Left cardiac atrium (tissue), 4 donors: ENCODE data around the gene FETUB. TPM values are rescaled to one million over a fixed set of nuclear protein-coding genes. Genes with fewer than 3 reads are reported as not detected.
"Not testable (repeated sequence)": the region's sequence is repeated elsewhere in the genome, so short reads cannot be mapped to it uniquely, and the experiment has no call there.

Experiments used
- ATAC-seq, 2 donors: fragments of 200-7000 bp; cut with Tn5 transposase; one replicate each; pipeline ENCODE4 v1.9.1; 2020; ENCODE audit warnings: mild to moderate bottlenecking in 2 of 2, moderate library complexity in 2 of 2
- DNase-seq: peaks from one replicate; pipeline ENCODE4 v3.0.0-alpha.2; 2020
- intact Hi-C, 2 donors: fragments of 100-400 bp; cut with DNase I; formaldehyde crosslinking; loops; one replicate each; pipeline versions ENCODE4 v1.14.1 to v1.15.1; 2022 to 2023
- total RNA-seq, 2 donors: library from RNA; stranded (reverse); fragmentation: NEBNext Ultra II Directional; extraction: Animal tissue kit (Norgen Biotek cat#: 25700); gene quantifications; one replicate each; pipeline ENCODE4 v1.2.1, GENCODE V29; 2021
- donor health status: DM: no; HTN: yes; CAD: no.
- donor health status: DM: no; HTN: yes; CAD: no; lungs with severe emphysema.
- donor health status: DM: yes; HTN: yes; CAD: no.
- donor health status: Dilated cardiomyopathy.

The FETUB gene
- total RNA-seq, 2 donors from 2014 or later: not detected

DNA sequence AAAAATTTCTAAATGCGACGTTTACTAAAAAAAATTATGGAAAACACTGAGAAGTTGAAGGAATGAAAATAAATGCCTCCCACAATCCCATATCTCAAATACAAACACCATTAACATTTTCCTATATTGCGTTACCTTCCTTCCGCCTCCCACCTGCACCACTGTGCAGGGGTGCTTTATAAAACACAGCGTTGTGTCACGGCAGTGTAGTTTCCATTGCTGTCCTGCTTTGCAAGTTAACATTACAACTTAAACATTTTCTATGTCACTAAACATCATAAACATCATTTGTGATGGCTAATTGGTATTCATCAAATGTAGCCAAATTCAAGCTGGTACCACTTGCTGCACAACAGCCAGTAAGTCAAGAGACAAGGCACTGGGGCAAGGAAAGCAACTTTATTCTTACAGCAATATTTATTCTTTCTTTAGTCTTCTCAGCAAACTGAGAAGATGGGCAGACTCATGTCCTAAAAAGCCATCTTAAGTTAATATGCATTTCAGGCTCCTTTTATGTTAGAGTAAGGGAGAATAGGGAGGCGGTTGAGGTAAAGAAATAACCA lies 12.3 kb upstream of the FETUB start:
- intact Hi-C loops: no loop called here
- ATAC-seq: no peak

DNA sequence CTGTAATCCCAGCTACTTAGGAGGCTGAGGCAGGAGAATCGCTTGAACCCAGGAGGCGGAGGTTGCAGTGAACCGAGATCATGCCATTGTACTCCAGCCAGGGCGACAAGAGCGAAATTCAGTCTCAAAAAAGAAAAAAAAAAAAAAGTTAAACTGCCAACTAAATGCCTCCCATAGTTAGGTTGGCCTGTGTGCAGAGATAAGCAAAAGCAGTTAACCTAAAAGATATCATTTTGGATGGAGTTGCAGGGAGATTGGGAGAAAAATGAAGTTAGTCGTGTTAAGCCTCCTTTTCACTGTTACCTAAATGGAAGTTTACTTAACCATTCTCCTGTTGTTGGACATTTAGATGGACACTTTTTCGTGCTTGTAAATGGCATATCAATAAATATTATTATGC lies 11.4 kb upstream of the FETUB start:
- ATAC-seq (no peak), DNase-seq (no peak)
- intact Hi-C loops: no loop called here

More for the DNA sequence above, 12.3 kb upstream of the FETUB start:
- DNase-seq: no peak

DNA sequence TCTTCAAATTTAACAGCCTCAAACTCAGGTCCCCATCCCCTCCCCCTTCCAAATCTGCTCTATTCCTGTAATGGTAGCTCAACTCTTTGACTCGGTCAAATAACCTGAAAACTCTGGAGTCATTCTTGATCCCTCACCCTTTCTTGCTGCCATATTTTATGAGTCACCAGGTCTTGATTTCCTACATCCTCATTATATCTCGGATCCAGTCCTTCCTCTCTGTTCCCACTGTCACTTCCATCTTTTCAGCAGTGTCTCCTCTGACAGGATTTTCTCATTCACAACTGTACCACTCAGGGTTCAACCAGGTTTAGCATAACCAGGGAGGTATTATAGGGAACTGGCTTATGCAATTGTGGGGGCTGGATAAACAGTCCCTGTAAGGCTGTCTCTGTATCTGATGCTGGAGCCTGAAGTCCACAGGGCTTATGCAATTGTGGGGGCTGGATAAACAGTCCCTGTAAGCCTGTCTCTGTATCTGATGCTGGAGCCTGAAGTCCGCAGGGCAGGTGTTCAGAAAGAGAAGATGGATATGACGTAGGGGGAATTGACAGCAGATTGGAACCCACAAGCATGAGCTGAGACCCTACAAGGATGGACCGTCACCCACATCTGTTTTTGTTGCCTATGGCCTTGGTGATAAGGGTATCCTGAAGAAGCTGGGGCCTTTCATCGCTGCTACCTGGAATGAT lies 9.1 kb upstream of the FETUB start:
- no peak for DNase-seq
- intact Hi-C loops: no loop called here
- ATAC-seq: no peak

DNA sequence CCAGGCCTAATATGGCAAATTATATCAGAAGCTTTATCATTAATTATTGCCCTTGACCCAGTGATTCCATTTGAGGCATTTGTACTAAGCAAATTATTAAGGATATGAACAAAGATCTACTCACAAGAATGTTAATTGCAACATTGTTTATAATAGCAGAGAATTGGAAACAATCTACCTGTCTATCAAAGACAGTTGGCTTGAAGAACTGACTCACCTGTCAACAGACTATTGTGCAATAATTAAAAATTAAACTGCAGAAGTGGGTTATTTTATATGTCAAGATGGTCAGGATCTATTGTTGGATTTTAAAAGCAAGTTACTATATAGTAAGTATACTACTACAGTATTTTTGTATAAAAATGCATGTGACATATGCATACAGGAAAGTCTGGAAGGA lies 6.7 kb upstream of the FETUB start:
- intact Hi-C loops: no loop called here
- no peak for DNase-seq
- no peak for ATAC-seq

DNA sequence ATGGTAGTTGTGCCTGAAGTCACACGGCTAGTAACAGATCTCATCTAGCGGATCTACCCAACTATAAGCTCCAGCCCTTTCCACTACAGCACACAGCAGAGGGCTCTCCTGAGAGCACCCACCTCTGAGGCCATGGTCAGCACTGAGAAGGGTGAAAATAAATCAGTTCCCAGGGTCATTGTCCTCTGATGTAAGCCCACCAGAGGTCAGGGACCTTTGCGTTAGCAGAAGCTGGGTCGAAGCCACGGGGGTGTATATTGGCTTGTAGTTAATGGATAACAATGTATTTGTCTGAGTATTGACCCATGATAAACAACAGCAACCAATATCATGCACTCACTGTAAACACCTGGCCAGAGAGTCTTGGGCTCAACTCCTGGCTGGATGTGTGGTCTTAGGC lies 6.0 kb upstream of the FETUB start:
- DNase-seq, intact Hi-C loops, ATAC-seq: not testable (repeated sequence)

DNA sequence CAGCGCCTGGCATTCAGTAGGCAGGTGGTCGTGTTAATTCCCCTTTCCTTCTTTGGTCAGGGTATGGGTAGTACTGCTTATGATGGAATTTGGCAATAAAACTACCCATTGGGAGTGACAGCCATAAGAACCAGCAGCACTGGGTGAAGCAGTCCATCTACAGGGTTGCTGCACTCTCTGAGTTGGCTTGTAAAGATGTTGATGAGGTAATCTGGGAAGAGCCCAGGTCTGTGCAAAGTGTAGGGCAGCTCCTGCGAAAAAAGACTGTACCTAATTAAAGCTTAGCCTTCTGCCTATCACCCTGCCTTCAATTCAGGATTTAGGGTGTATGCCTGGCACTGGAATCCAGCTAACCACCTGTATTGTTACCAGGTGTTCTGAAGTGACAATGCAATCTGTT lies 4.7 kb upstream of the FETUB start:
- intact Hi-C loops: no loop called here
- ATAC-seq (no peak), DNase-seq (no peak)

DNA sequence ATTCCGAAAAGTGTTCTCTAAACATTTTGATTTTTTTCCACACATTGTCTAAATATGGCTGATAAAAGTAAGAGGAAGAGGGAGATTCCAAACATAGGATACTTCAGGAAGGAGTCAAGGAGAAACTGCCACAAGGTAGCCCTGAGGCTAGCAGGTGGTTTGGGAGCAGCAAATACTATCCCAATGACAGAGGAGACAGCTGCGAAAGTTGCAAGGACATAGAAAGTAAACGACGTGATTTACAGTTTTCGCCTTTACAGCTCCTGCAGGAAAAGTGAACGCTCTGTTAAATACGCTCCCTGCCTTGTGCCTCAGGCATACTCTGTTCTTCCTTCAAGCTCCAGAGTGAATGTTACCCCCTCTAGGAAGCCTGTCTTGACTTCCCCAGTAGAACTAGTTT lies 3.7 kb upstream of the FETUB start:
- DNase-seq: no peak
- ATAC-seq: no peak
- intact Hi-C loops: no loop called here

DNA sequence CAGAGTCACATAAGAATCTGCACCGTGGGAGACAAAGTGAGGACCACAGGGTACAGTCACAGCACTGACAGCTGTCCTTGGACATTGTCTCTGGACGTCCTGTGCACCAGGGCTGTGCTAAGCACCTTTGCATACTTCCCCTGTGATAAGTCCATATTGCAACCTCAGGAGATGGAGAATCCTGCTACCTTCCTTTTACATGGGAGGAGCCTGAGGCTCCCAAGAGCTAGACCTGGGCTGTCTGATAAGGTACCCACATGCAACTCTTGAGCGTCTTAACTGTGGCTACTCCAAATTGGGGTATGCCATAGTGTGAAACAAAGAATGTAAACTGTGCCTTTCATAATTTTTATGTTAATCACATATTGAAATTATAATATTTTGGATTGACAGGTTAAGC lies 2.5 kb upstream of the FETUB start:
- ATAC-seq: no peak
- no peak for DNase-seq
- intact Hi-C loops: no loop called here

DNA sequence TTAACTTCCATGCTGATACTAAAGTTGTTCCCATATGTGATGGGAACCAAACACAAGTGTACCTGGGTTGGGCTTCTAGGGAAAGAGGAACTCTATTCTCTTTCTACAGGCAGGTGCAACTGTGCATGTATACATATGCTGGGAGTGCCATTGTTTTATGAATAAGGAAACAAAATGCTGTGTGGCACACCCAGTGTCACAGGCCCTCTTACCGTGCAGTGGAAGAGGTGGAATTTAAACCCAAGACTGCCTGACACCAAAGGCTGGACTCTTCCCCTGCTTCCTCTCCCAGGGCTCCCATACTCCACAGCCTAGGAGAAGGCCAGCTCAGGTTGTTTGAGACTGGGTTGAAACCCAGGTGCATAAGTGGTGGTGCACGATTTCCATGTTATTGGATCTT lies 1.9 kb upstream of the FETUB start:
- no peak for ATAC-seq
- intact Hi-C loops: no loop called here
- no peak for DNase-seq

DNA sequence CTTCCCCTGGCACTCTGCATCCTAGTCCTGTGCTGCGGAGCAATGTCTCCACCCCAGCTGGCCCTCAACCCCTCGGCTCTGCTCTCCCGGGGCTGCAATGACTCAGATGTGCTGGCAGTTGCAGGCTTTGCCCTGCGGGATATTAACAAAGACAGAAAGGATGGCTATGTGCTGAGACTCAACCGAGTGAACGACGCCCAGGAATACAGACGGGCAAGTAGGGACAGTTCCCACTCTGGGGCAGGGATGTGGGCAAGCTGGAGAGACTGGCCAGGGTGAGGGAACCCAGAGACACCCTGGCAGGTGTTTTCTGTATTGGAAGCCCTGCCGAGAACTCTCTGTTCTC lies 247 bp downstream of the FETUB start:
- intact Hi-C loops: no loop called here
- DNase-seq: no peak
- peak; percentile 69 to 73 for ATAC-seq

DNA sequence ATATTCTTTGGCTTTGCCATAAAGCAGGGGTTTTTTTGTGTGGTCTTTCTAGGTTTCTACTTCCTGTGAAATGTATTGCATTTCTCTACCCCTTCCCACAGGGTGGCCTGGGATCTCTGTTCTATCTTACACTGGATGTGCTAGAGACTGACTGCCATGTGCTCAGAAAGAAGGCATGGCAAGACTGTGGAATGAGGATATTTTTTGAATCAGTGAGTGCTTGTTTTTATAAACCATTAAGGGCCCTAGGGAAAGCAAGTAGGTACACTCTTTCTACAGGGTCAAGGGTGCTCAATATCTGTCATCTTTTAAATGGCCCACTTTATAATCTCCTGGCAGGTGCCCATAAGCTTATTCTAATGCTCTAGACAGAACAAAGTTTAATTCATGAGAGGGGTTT lies 730 bp downstream of the FETUB start:
- DNase-seq (no peak), ATAC-seq (no peak)
- intact Hi-C loops: no loop called here

DNA sequence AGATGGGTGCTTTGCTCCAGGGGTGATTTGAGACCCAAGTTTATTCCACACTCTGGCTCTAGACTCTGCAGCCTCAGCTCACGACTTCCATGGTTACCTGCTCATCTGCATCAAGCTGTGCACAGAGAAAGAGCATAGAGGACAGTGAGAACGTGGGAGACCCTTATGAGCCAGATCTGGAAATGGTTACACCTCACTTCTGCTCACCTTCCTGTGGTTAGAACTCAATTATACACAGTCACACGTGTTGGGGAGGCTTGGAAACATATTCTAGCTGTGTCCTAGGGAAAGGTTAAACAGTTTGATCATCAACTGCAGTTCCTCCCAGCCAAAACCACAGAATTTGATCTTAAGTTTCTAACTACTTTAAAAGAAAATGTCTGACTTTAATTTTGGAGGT lies 1.8 kb downstream of the FETUB start:
- no peak for ATAC-seq

DNA sequence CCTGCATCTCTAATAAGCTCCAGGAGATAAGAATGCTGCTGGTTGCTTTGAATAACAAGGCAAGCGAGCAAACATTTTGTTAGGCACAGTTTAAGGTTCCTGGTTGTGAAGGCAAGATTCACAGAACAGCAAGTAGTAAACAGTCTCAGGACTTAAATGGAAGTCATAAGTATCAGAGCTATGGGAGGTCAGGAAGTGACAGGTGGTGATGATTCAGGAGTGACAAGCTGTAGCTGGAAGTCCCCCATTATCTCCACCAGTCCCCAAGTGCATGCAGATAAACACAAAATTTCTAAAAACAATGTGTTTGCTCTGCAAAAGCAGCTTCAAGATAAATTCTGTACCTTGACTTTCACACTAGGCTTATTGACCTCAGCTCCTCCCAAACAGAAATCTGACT lies 3.3 kb downstream of the FETUB start:
- ATAC-seq (no peak), DNase-seq (no peak)
- intact Hi-C loops: no loop called here

More for the DNA sequence above, 1.8 kb downstream of the FETUB start:
- intact Hi-C loops: no loop called here
- no peak for DNase-seq

DNA sequence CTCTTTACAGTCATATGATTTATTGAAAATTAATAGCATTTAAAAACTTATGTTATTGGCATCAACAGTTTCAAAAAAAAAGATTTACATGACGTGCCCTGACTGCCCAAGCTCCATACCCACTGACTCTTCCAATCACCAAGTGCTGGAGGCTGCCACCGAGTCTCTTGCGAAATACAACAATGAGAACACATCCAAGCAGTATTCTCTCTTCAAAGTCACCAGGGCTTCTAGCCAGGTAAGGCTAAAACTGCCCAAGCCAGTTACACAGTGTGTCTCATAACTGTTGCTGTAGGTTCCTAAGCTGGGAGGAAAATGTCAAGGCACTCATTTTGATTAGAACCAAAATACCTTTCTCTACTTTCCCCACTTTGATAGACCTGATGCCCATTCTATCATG lies 4.5 kb downstream of the FETUB start:
- intact Hi-C loops: no loop called here
- DNase-seq (no peak), ATAC-seq (no peak)

DNA sequence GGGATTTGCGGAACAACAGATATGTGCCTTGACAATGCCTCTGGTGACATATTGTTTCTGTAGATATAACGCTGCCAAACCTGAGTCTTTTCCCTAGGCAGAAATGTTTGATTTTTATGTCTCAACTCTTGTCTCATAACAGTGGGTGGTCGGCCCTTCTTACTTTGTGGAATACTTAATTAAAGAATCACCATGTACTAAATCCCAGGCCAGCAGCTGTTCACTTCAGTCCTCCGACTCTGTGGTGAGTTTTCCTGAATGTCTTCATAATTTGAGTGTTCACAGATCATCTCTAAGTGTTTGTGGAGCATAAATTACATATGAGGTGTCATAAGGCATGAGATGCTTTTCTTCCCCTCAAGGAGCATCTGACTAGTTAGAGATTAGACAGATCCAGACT lies 5.9 kb downstream of the FETUB start:
- DNase-seq (no peak), ATAC-seq (no peak)
- intact Hi-C loops: no loop called here

DNA sequence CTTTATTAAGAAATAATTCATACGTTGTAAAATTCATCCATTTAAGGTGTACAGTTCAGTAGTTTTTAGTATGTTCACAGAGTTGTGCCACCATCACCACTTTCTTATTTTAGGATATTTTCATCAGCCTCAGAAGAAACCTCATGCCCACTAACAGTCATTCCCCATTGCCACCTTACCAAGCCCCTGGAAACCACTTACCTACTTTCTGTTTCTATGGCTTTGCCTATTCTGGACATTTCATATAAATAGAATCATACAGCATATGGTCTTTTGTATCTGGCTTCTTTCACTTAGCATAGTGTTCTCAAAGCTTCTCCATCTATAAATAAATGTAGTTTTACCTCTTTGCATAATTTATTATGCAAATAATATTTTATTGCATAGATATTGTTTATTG lies 6.6 kb downstream of the FETUB start:
- ATAC-seq: no peak

DNA sequence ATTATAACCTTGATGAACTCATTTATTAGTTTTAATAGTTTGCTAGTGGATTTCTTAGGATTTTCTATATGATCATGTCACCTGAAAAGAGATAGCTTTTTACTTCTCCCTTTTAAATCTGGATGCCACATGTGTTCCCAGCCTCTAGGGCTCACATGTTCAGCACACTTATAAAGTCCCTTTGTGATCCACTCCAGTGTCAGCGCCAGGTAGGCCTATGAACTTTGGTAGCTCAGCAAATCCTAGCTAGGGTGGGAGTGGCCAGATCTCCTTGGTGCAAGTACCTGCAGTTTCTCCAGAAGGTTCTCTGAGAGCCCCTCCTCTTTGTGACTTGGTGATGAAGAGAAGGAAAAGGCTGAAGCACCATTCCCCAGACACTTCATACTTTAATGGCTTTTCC lies 8.7 kb downstream of the FETUB start:
- ATAC-seq (no peak), DNase-seq (no peak)
- intact Hi-C loops: no loop called here

More for the DNA sequence above, 6.6 kb downstream of the FETUB start:
- DNase-seq: no peak
- intact Hi-C loops: no loop called here

DNA sequence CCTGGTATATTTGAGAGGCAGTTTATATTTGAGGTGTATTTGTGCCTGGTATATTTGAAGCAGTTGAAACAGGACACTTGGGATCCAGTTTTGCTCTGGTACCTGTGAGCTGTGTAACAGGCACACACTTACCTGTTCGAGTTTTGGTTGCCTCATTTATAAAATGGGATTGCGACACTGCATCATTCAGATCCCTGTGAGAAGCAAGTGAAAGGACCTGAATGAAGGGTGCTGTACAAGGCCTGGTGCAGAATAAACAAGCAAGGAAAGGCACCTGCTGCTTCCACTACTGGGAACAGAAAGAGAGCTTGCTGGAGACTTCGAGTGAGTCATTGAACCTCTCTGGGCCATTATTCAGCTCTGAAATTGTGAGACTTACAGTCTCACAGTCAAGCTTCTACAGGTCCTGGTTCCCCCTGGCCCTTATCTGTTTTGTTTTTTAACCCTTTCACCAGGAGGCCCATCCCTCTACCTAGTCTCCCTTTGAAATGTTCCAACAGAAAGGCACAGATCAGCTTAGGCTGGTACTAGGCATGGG lies 11.5 kb downstream of the FETUB start:
- no peak for ATAC-seq
- intact Hi-C loops: no loop called here
- no peak for DNase-seq

DNA sequence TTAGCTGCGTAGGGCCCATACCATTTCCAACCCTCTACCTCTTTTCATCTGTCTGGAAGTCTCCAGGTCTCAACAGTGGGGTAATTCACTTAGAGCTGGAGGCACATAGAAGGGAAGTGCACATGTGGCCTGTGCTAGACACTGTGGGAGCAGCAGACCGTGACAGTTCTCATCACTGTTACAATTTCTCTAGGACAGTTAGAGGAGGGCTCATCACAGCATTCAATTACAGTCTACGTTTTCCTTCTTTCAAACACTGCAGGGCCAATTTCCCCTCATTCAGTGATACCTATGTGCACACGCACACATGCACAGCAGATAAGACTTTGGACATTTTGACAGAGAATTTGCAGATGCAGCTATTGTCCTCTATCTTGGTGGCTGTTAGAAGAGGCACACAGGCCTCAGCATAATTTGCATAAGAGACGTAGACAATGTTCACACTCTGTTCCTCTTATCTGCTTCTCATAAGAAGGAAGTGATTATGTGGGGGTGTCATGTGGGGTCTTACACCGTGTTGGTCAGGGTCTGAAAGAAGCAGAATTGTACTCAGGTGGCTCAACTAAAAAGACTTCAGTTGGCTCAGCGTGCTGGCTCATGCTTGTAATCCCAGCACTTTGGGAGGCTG lies 13.0 kb downstream of the FETUB start:
- DNase-seq (no peak), ATAC-seq (no peak)
- intact Hi-C loops: no loop called here

DNA sequence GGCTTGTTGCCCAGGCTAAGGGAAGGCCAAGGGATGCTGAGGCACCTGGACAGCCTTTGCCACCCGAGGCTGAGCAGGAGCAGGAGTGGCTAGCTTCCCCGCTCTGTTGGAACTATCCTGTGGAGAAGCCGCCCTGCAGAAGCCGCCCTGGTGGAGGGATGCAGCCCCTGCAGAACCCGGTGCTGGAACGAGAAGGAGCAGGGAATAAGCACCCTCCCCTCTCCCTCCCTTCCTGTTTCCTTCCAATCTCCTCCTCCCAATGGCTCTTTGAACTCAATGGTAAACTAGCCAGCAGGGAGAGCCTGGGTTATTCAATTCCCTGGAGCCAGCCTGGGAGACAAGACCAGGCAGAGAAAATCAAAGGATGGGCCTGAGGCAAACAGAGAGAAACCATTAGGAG lies 13.8 kb downstream of the FETUB start:
- peak in 1 of 2 donors; percentile 23 for ATAC-seq
- no peak for DNase-seq
- intact Hi-C loops: no loop called here
